Activated B cell treated with CpG ODN at 0.5 μM for 24 hours (primary cell): ENCODE data around the gene LCP1. TPM values are rescaled to one million over a fixed set of nuclear protein-coding genes. Genes with fewer than 3 reads are reported as not detected.
A peak's percentile ranks its signal among the peaks of the same experiment; 100 is the strongest.

Experiments used
- ATAC-seq: fragments of 200-7000 bp; cut with Tn5 transposase; one replicate; pipeline ENCODE4 v1.10.0; 2021; ENCODE audit warnings: low read depth, mild to moderate bottlenecking, moderate library complexity
- CTCF ChIA-PET: fragments of 350-600 bp; sonication (Branson Sonifier 250); formaldehyde crosslinking; loops from one replicate; lab custom pipeline; 2021; ENCODE audit warnings: antibody characterized with exemption; lab: Charles Lee
- POLR2A ChIA-PET: fragments of 350-600 bp; sonication (Branson Sonifier 250); formaldehyde crosslinking; loops from one replicate; lab custom pipeline; 2021; ENCODE audit warnings: antibody characterized with exemption; lab: Charles Lee
- DNase-seq: peaks from one replicate; pipeline ENCODE4 v3.0.0; 2022
- H3K27ac Mint-ChIP-seq: one replicate; pipeline ENCODE4 v1.8.0; 2020; ENCODE audit warnings: mixed read lengths
- H3K27me3 Mint-ChIP-seq: one replicate; pipeline ENCODE4 v1.8.0; 2021; ENCODE audit warnings: mixed read lengths
- H3K36me3 Mint-ChIP-seq: one replicate; pipeline ENCODE4 v1.8.0; 2021; ENCODE audit warnings: low read depth, mixed read lengths
- H3K4me1 Mint-ChIP-seq: one replicate; pipeline ENCODE4 v1.8.0; 2021; ENCODE audit warnings: mixed read lengths
- H3K4me3 Mint-ChIP-seq: one replicate; pipeline ENCODE4 v1.8.0; 2020; ENCODE audit warnings: mild to moderate bottlenecking, mixed read lengths
- H3K9me3 Mint-ChIP-seq: one replicate; pipeline ENCODE4 v1.8.0; 2020; ENCODE audit warnings: mixed read lengths
- CTCF ChIP-seq: fragments of 200-600 bp; IDR thresholded peaks from one replicate; pipeline ENCODE4 v1.8.0; 2022; ENCODE audit warnings: antibody characterized with exemption, mild to moderate bottlenecking
- intact Hi-C: fragments of 100-400 bp; cut with micrococcal nuclease; formaldehyde crosslinking; loops from one replicate; pipeline ENCODE4 v1.15.1; 2024
- total RNA-seq: library from RNA; stranded (reverse); gene quantifications from 2 replicates; pipeline ENCODE4 v1.2.3, GENCODE V29; 2022

LCP1 gene
- total RNA-seq, 1 donor from 2014 or later, result 948 TPM

GRCh38 chr13:46158983-46159382, 23.0 kb downstream of the LCP1 start:
- ATAC-seq (no peak), DNase-seq (no peak)
- intact Hi-C loops, result no loop called here
- H3K9me3 Mint-ChIP-seq, result no peaks in the 10 kb centered on the region
- no peaks in the 10 kb centered on the region for H3K27me3 Mint-ChIP-seq
- peaks cover 46% of the 10 kb centered on the region for H3K4me1 Mint-ChIP-seq
- no peak overlapping the region for H3K27ac Mint-ChIP-seq
- H3K4me3 Mint-ChIP-seq, result no peak overlapping the region
- TF ChIP-seq CTCF, result no peak
- ChIA-PET CTCF (interaction anchor here (1.8 to 3.1 kb wide), 7 partner anchors 10 to 129 kb away, joined by 4 to 41 read pairs (median 21); partner anchors contain the start of gene LCP1), POLR2A (interaction anchor here (1.1 to 4.1 kb wide), 3 partner anchors 18 to 107 kb away, joined by 8 to 26 read pairs (median 13); partner anchors contain the start of genes LCP1 and ZC3H13)
- H3K36me3 Mint-ChIP-seq, result peaks cover 75% of the 10 kb centered on the region

GRCh38 chr13:46158222-46158621, 23.8 kb downstream of the LCP1 start:
- peaks cover 80% of the 10 kb centered on the region for H3K36me3 Mint-ChIP-seq
- no peak for ATAC-seq
- H3K4me1 Mint-ChIP-seq, result peaks cover 39% of the 10 kb centered on the region
- no peaks in the 10 kb centered on the region for H3K27me3 Mint-ChIP-seq
- ChIA-PET POLR2A (interaction anchor here (4.1 kb wide), 1 partner anchor 24 kb away, joined by 26 read pairs; the partner anchor contains the start of gene LCP1), CTCF (interaction anchor here (0.5 to 2.9 kb wide), 3 partner anchors 16 to 45 kb away, joined by 3 to 21 read pairs (median 4); partner anchors contain the start of gene LCP1)
- no peak overlapping the region for H3K27ac Mint-ChIP-seq
- no peak overlapping the region for H3K4me3 Mint-ChIP-seq
- intact Hi-C loops, result no loop called here
- no peak for TF ChIP-seq CTCF
- no peaks in the 10 kb centered on the region for H3K9me3 Mint-ChIP-seq
- DNase-seq, result no peak

- Mint-ChIP-seq H3K9me3 (no peaks in the 10 kb centered on the region), H3K36me3 (peaks cover 91% of the 10 kb centered on the region), H3K4me3 (no peak overlapping the region), H3K27ac (peak overlapping the region; percentile 20), H3K27me3 (no peaks in the 10 kb centered on the region), H3K4me1 (peaks cover 10% of the 10 kb centered on the region)
- DNase-seq (no peak), ATAC-seq (no peak)
- TF ChIP-seq CTCF, result no peak
- POLR2A ChIA-PET, result interaction anchor here (1.2 kb wide), 1 partner anchor 18 kb away, joined by 3 read pairs; no protein-coding TSS in a partner anchor
- intact Hi-C loops, result loop anchor here (2.0 kb wide), 1 partner anchor 15 kb away; no protein-coding TSS in a partner anchor
- CTCF ChIA-PET, result no interaction called here
These were observed 27.7 kb downstream of the LCP1 start for GRCh38 chr13:46154136-46154801.

- ATAC-seq (no peak), DNase-seq (no peak)
- Mint-ChIP-seq H3K27me3 (no peaks in the 10 kb centered on the region), H3K4me1 (peaks cover 4% of the 10 kb centered on the region), H3K9me3 (no peaks in the 10 kb centered on the region), H3K36me3 (peaks cover 88% of the 10 kb centered on the region), H3K4me3 (no peak overlapping the region), H3K27ac (peak overlapping the region; percentile 56)
- intact Hi-C loops, result no loop called here
- TF ChIP-seq CTCF, result no peak
- ChIA-PET CTCF (no interaction called here), POLR2A (no interaction called here)
These were observed 29.2 kb downstream of the LCP1 start for GRCh38 chr13:46152627-46153328.
